Activated T-cell treated with anti-CD3 and anti-CD28 coated beads, Interleukin-2, amount 50 U/mL, for 1 hour (primary cell): ENCODE measurements around the gene HSPA1B.
"Not testable (repeated sequence)": the region's sequence is repeated elsewhere in the genome, so short reads cannot be mapped to it uniquely, and the experiment has no call there.

ENCODE experiments used
- DNase-seq: peaks from one replicate; pipeline ENCODE4 v3.0.0-alpha.2; 2020

Gene HSPA1B

DNA sequence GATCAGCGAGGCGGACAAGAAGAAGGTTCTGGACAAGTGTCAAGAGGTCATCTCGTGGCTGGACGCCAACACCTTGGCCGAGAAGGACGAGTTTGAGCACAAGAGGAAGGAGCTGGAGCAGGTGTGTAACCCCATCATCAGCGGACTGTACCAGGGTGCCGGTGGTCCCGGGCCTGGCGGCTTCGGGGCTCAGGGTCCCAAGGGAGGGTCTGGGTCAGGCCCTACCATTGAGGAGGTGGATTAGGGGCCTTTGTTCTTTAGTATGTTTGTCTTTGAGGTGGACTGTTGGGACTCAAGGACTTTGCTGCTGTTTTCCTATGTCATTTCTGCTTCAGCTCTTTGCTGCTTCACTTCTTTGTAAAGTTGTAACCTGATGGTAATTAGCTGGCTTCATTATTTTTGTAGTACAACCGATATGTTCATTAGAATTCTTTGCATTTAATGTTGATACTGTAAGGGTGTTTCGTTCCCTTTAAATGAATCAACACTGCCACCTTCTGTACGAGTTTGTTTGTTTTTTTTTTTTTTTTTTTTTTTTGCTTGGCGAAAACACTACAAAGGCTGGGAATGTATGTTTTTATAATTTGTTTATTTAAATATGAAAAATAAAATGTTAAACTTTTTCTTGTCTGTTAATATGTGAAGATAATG, 2.2 kb downstream of the HSPA1B start:
- no peak for DNase-seq

DNA sequence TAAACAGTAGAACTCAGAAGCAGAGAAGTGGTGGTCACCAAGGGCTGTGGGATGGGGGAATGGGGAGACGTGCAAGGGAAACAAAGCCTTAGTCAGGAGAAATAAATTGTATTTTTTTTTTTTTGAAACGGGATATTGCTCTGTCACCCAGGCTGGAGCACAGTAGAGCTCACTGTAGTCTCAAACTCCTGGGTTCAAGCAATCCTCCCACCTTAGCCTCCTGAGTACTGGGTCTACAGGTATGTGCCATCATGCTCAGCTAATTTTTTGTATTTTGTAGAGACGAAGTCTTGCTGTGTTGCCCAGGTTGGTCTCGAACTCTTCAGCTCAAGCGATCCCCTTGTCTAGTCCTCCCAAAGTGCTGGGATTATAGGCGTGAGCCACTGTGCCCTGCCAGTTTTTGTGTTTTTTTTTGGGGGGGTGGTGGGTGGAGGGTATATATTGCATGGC, 3.4 kb downstream of the HSPA1B start:
- no peak for DNase-seq

DNA sequence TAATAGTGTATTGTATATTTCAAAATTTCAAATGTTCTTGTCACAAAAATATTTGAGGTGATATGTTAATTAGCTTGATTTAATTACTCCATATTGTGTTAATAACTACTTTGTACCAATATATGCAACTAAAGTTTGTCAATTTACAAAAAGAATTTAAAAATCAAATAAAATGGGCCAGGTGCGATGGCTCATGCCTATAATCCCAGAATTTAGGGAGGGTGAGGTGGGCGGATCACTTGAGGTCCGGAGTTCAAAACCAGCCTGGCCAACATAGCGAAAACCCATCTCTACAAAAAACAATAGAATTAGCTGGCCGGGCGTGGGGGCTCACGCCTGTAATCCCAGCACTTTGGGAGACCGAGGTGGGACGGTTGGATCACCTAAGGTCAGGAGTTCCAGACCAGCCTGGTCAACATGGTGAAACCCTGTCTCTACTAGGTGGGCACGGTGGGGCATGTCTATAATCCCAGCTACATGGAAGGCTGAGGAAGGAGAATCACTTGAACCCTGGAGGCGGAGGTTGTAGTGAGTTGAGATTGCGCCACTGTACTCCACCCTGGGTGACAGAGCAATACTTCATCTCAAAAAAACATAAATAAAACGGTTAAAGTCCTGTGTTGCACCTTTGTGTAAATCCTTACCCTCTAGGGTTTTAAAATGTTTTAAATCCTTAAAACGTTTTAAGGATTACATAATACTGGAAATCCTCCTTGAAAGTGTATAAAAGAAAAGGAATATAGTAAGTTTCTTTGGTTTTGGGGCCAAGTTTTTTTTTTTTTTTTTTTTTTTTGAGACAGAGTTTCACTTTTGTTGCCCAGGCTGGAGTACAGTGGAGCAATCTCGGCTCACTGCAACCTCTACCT, 4.0 kb downstream of the HSPA1B start:
- no peak for DNase-seq

DNA sequence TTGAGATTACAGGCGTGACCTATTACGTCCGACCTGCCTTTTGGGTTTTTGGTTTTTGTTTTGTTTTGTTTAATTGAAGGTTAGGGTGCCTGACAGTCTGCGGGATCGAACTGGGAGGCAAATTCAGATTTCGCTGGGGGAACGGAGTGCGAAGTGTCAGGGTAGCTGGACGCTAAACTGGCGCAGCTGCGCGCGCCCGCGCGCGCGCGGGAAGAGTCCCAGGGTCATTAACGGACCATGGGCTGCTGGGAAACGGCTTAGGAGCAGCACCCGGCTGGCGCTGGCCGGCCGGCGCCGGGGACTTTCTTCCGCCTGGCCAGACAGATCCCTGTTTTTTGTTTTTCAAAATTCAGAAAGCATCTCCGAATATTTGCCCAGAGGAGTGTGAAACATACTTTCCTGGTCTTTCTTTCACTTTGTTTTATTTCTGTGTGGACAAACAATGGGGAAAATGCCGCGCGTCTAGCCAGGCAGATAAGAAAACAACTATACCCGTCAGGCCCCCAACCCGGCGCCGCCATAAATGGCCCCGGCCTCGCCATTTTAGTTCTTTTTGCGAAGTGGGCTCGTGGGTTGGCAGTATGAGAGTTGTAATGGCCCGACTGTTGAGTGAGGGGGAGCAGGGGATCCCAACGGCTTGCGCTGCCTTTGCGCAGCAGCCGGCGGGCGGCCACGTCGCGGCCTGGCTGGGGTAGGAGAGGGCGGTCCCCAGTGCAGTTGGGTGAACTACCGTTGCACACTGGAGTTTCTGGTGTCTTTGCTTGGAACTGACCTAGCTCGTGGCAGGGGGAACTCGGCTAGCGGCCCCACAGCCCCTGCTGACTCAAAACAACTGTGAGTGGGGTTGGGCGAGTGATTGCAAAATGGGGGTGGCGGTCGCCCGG, 7.1 kb downstream of the HSPA1B start:
- peak; percentile 86 for DNase-seq

DNA sequence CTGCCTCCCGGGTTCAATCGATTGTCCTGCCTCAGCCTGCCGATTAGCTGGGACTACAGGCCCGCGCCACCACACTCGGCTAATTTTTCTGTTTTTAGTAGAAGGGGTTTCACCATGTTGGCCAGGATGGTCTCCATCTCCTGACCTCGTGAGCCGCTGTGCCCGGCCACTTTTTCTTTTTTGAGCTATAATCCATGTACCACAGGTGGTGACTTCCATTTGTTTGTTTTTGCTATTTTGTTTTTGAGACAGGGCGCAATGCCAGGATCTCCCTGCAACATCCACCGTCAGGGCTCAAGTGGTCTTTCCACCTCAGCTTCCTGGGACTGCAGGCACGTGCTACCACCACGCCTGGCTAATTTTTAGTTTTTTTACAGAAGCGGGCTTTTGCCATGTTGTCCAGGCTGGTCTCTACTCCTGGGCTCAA, 8.5 kb downstream of the HSPA1B start:
- no peak for DNase-seq

DNA sequence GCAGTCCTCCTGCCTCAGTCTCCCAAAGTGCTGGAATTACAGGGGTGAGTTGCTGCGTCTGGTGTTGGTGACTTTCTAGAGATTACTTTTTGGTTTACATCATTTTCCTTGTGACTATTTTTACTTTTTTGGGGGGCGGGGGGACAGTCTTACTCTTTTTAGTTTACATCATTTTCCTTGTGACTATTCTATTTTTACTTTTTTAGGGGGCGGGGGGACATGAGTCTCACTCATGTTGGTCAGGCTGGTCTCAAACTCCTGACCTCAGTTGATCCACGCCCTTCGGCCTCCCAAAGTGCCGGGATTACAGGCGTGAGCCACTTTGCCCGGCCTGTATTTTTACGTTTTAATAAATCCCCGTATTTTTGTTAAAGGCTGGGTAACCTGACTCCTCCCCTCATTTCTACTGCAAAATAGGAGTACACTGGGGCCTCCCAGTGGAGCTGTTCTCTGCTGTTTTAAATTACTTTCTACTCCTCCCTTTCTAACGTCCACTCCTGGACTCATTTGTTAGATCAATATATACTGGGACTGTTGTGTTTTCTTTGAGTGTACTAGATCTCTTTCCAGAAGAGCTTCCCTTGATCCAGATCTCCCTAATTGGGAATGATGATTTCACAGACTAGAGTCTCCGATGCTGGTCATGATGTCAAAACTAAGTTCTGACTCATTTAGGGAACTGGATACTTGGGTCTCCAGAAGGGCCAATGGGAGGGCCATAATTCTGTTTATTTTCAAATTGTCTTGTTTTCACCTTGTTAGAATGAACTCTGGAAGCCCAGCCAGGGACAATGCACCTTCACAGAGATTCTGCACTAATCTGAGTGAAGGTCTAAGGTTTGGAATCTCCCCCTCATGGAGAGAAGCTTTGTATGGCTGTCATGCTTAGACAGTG, 9.2 kb downstream of the HSPA1B start:
- DNase-seq = no peak

DNA sequence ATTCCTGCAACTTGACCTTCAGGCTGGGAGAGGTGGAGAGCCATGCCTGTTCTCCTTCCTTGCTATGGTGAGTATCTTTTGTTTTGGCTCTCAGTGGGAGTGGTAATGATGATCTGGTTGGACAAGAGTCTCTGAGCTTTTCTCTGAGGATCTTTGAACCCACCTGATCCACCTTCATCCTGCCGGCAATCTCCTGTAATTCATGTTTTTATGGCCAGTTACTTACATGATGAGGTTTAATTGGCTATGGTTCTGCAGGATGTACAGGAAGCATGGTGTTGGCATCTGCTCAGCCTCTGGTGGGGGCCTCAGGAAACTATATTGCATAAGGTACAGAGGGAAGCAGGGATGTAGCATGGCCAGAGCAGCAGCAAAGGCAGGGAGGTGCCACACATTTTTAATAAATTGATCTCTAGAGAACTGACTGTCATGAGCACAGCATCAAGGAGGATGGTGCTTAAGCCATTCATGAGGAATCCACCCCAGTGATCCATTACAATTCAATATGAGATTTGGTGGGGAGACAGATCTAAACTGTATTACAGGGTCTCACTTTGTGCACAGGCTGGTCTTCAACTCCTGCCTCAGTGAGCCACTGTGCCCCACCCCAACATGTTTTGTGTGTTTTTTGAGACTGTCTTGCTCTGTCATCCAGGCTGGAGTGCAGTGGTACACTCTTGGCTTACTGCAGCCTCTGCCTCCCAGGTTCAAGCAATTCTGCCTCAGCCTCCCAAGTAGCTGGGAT, 10.0 kb downstream of the HSPA1B start:
- no peak for DNase-seq

DNA sequence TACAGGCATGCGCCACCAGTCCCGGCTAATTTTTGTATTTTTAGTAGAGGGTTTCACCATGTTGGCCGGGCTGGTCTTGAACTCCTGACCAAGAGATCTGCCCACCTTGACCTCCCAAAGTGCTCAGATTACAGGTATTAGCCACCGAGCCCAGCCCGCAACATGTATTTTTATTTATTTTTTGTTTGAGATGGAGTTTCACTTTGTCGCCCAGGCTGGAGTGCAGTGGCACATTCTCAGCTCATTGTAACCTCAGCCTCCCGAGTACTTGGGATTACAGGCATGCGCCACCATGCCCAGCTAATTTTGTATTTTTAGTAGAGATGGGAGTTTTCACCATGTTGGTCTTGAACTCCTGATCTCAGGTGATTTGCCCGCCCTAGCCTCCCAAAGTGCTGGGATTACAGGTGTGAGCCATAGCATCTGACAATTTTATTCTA, 10.6 kb downstream of the HSPA1B start:
- not testable (repeated sequence) for DNase-seq

DNA sequence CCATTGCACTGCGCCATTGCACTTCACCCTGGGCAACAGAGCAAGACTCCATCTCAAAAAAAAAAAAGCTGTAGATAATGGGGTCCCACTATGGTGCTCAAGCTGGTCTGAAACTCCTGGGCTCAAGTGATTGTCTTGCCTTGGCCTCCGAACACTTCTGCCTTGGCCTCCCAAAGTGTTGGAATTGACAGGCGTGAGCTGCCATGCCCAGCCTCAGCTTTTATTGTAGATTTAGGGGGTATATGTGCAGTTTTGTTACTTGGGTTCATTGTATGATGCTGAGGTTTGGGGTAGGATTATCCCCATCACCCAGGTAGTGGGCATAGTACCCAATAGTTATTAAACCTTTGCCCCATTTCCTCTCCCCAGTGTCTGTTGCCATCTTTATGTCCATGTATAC, 11.4 kb downstream of the HSPA1B start:
- DNase-seq = no peak

DNA sequence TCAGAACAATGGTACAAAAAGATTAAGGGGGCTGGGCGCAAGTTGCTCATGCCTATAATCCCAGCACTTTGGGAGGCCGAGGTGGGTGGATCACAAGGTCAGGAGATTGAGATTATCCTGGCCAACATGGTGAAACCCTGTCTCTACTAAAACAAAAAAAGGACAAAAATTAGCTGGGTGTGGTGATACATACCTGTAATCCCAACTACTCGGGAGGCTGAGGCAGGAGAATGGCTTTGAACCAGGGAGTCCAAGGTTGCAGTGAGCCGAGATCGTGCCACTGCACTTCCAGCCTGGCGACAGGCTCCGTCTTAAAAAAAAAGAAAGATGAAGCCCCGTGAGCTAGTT, 12.2 kb downstream of the HSPA1B start:
- DNase-seq = not testable (repeated sequence)

DNA sequence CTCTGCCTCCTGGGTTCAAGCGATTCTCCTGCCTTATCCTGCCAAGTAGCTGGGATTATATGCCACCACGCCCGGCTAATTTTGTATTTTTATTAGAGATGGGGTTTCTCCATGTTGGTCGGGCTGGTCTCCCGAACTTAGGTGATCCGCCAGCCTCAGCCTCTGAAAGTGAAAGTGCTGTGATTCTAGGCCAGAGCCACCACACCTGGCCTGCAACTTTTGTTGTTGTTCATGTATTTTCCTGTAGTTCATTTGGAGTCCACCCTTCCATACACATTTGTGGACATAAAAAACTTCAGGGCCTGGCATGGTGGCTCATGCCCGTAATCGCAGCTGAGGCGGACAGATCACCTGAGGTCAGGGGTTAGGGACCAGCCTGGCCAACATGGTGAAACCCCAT, 14.5 kb downstream of the HSPA1B start:
- no peak for DNase-seq

DNA sequence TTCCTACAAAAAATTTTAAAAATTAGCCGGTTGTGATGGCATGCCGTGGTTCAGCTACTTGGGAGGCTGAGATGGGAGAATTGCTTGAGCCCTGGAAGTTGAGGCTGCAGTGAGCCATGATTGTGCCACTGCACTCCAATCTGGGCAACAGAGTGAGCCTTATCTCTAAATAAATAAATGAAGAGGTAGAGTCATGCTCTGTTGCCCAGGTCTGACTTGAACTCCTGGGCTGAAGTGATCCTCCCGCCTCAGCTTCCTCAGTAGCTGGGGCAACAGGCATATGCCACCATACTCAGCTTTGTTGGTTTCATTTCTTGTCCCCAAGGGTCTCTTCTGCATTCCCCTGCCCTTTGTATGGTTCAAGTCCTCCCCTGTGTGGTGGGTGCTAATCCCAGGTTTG, 17.0 kb downstream of the HSPA1B start:
- DNase-seq = no peak

DNA sequence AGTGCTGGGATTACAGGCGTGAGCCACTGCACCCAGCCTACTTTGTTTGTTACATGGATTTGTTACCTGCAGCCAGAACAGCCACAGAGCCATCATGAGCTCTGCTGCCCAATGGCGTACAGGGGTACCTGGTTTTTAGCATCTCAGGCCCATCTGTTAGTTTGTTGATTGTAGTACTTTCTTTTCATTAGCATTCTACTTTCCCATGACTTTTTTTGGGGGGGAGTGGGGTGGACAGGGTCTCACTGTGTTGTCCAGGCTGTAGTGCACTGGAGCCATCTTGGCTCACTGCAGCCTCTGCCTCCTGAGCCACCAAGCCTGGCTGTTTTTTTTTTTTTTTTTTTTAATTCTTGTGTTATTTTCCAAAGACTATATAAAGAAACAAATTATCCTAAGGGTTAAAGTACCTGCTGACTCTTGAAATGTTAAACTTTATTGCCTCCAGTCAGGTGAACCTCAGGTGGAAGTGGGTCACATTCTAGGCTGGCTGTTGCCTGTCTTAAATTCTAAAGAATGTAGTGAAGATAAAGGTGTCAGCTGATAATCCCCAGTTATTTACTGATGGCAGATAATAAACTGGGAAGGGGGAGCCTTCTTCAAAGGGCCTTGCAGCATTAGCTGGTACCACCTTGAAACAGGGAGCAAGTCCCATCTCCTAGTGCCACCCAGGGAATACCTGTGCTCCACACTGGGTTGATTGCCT, 19.9 kb downstream of the HSPA1B start:
- no peak for DNase-seq

DNA sequence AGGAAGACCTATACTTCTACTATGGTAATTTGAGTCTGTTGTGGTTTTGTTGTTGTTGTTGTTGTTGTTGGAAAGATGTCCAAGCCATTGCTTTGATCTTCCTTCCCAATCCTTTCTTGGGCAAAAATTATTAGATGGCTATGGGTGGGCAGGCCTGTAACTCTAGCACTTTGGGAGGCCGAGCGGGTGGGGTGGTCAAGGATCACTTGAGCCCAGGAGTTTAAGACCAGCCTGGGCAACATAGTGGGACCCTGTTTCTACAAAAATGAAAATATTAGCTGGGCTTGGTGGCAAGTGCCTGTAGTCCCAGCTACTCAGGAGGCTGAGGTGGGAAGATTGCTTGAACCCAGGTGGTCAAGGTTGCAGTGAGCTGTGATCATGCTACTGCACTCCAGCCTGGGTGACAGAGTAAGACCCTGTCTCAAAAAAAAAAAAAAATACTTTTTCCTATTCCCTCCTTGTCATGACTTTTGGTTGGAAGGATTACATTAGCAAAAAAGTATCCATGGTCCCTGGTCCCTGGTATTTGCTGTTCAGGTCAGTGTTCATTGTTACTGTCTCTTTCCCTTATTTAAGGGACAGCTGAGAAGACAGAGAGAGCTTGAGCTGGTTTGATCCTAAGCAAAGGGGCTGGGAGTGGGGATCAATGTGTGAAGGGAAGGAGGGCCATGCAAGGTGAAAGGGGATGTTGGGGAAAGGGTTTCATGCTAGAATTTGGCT, 23.4 kb downstream of the HSPA1B start:
- no peak for DNase-seq

DNA sequence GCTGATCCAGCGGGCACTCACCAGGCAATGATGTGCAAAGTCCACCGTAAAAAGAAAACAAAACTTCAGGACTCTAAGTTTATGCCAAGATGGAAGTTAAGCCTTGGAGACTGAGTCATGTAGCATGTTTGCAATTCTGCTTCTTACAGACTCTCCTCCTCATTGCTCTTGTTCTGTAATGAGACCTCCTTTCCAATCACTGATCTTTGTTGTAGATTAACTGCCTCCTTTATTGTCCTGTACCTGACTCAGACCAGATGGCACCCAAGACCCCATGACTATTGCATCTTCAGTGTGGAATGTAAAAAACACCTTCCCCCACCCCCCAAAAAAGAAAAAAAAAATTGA, 23.9 kb downstream of the HSPA1B start:
- DNase-seq = no peak

DNA sequence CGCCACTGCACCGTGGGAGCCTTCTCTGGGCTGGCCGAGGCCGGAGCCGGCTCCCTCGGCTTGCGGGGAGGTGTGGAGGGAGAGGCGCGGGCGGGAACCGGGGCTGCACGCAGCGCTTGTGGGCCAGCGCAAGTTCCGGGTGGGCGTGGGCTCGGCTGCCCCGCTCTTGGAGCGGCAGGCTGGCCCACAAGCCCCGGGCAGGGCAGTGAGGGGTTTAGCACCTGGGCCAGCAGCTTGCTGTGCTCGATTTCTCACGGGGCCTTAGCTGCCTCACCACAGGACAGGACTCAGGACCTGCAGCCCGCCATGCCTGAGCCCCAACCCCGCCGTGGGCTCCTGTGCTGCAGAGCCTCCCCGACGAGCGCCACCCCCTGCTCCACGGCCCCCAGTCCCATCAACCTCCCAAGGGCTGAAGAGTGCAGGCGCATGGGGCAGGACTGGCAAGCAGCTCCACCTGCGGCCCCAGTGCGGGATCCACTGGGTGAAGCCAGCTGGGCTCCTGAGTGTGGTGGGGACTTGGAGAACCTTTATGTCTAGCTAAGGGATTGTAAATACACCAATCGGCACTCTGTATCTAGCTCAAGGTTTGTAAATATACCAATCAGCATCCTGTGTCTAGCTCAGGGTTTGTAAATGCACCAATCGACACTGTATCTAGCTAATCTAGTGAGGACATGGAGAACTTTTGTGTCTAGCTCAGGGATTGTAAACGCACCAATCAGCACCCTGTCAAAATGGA, 24.6 kb downstream of the HSPA1B start:
- not testable (repeated sequence) for DNase-seq

DNA sequence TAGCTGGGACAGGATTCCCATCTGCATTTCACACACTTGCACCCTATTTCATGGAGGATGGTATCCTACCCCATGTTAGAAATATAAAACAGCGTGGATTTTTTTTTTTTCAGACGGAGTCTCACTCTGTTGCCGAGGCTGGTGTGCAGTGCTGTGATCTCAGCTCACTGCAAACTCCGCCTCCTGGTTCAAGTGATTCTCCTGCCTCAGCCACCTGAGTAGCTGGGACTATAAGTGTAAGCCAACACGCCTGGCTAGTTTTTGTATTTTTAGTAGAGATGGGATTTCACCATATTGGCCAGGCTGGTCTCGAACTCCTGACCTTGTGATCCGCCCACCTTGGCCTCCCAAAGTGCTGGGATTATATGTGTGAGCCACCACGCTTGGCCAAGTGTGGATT, 30.2 kb downstream of the HSPA1B start:
- DNase-seq = not testable (repeated sequence)

DNA sequence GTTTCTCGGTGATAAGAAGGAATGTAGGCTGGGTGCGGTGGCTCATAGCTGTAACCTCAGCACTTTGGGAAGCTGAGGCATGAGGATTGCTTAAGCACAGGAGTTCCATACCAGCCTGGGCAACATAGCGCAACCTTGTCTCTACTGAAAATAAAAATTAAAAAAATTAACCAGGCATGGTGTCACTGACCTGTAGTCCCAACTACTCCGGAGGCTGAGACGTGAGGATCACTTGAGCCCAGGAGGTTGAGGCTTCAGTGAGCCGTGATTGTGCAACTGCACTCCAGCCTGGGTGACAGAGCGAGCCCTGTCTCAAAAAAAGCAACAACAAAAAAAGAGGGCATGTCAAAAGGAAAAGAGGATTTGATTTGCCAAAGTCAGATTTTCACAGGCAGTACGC, 31.2 kb downstream of the HSPA1B start:
- no peak for DNase-seq

DNA sequence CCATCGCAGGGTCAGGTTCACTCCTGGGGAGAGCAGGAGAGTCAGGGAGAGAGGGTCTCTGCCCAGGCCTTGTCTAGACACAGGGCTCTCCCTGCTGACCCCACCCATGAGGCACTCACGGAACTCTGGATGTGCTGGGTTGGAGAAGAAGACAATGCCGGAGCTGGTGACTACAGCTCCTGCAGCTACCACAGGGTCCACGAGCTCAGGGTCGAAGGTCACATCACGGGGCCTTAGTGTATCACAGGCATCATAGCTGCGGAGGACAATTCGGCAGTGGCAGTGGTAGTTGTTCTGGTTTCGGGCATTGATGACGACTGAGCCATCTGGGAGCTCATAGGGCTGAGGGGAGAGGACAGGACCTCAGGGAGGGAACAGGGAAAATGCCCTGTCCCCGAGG, 32.4 kb downstream of the HSPA1B start:
- DNase-seq = no peak

DNA sequence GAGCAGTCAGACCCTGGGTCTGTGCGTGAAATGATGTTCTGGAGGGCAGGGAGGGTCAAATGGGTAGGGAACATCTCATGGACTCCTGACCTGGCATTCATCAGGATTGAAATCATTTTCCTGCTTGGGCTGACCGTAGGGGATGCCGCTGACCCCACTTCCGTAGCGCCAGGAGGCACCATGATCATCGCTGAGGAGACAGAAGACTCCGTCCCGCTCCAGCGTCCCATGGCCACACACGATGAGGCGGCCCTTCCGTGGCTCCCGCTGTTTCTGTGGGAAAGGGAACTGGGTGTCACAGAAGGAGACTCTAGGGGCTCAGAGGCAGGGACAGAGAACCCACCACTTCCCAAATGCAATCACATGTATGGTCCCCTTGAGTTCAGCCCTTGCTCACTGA, 32.8 kb downstream of the HSPA1B start:
- no peak for DNase-seq
